ENCODE measurements around the gene FOXRED1. TPM values are rescaled to one million over a fixed set of nuclear protein-coding genes. Genes with fewer than 3 reads are reported as not detected.

FOXRED1 gene
- total RNA-seq, 1 experiment from 2014 or later = 67.5 TPM

- Histone ChIP-seq H2BK120ac (ENCODE audit: low read depth, low read length, poor library complexity, severe bottlenecking) (no peak overlapping the region), H2AFZ (ENCODE audit: low read length) (no peak overlapping the region), H2BK20ac (ENCODE audit: low read depth, low read length, poor library complexity, severe bottlenecking) (no peak overlapping the region), H3K23ac (ENCODE audit: insufficient read length, low read depth, low read length) (no peak overlapping the region), H4K5ac (ENCODE audit: insufficient read length, low read depth, low read length) (no peak overlapping the region), H3K79me1 (ENCODE audit: insufficient read depth, low read depth, low read length, poor library complexity, severe bottlenecking) (no peaks in the 10 kb centered on the region), H3K4me2 (ENCODE audit: insufficient read depth, insufficient read length, low read length) (no peak overlapping the region), H3K23me2 (ENCODE audit: insufficient read length, low read depth, low read length, poor library complexity, severe bottlenecking) (no peaks in the 10 kb centered on the region), H2BK12ac (ENCODE audit: insufficient read length, low read depth, low read length) (no peak overlapping the region), H3K9ac (ENCODE audit: extremely low read depth, insufficient read length, low read length) (no peak overlapping the region), H4K8ac (replicated peaks; ENCODE audit: insufficient read length, low read depth, low read length) (no peak overlapping the region), H2AK5ac (ENCODE audit: insufficient read length, low read length) (no peak overlapping the region), H2BK5ac (ENCODE audit: insufficient read length, low read length) (no peak overlapping the region), H3K27me3 (ENCODE audit: insufficient read depth, low read length) (no peaks in the 10 kb centered on the region), H3K18ac (ENCODE audit: insufficient read length, low read depth, low read length) (no peak overlapping the region), H3K4ac (ENCODE audit: low read depth, low read length) (no peak overlapping the region), H4K91ac (ENCODE audit: insufficient read length, low read depth, low read length) (no peak overlapping the region), H3T11ph (ENCODE audit: low read length) (no peak overlapping the region), H3K14ac (ENCODE audit: insufficient read depth, low read length) (no peak overlapping the region), H3K9me3 (ENCODE audit: control insufficient read depth, low read depth, low read length) (no peaks in the 10 kb centered on the region), H3K4me1 (ENCODE audit: insufficient read depth, low read length) (no peaks in the 10 kb centered on the region), H4K20me1 (ENCODE audit: control insufficient read depth, insufficient read depth, insufficient read length) (no peaks in the 10 kb centered on the region), H2BK15ac (ENCODE audit: low read depth, low read length) (no peak overlapping the region), H3K56ac (ENCODE audit: insufficient read length, low read depth, low read length) (no peak overlapping the region), H3K27ac (ENCODE audit: insufficient read length, low read depth, low read length) (no peak overlapping the region), H3K79me2 (ENCODE audit: insufficient read depth, low read length) (no peaks in the 10 kb centered on the region; the same call in 1 of the 2 replicates)
- no peaks in the 10 kb centered on the region for H3K27me3 Mint-ChIP-seq (ENCODE audit: low read depth)
- no peaks in the 10 kb centered on the region for H3K4me1 Mint-ChIP-seq
- DNase-seq = no peak
- peaks cover 6 to 32% (median 20%) of the 10 kb centered on the region in 3 experiments for H3K36me3 Mint-ChIP-seq (ENCODE audit: insufficient read depth in 1 of 3, low read depth in 3 of 3)
- no peak for TF ChIP-seq CTCF (conservative IDR thresholded peaks at IDR 0.05)
- H3K4me3 Mint-ChIP-seq = no peak overlapping the region
- H3K27ac Mint-ChIP-seq = no peak overlapping the region
- peaks cover 0 to 2% of the 10 kb centered on the region in 2 experiments; a peak in 2 of 5 replicates for H3K9me3 Mint-ChIP-seq
- no CpG with 5 or more reads among the region's 6 CpGs for WGBS (ENCODE audit: extremely low coverage, insufficient read length, low lambda C conversion rate)
These were observed 37.1 kb upstream of the FOXRED1 start for GRCh38 chr11:126231725-126232459.
